HG03108 (cell line): ENCODE data around the gene WDFY4.
A peak's percentile ranks its signal among the peaks of the same experiment; 100 is the strongest.

Experiments
- ATAC-seq: cut with Tn5 transposase; IDR thresholded peaks from one replicate; pipeline ENCODE4 v1.9.1; 2021; ENCODE audit warnings: moderate library complexity; ENCODE audit not compliant: unreplicated experiment

The WDFY4 gene

GRCh38 chr10:48685731-48686130 lies 1.1 kb downstream of the WDFY4 start:
- no peak for ATAC-seq

- no peak for ATAC-seq
Measured at GRCh38 chr10:48690791-48691660, 6.4 kb downstream of the WDFY4 start.

GRCh38 chr10:48691812-48692528 lies 7.3 kb downstream of the WDFY4 start:
- no peak for ATAC-seq

DNA sequence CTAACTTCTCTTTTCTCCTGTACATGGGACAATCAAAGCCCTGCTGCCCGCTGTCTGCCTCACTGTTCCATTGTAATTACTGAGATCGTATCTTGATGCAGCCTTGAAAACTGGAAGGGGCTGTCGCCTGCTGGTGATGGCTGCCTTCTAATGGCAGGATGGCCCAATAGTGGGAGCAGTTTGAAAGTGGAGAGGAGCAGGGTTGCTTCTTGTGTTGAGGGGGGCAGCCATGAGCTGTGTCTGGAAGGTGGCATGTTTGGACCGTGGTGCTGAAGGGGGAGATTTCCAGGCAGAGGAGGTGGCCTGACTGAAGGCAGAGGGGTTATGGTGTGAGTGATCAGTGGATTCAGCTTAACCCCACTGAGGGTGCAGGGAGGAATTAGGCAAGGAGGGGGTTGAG lies 8.1 kb downstream of the WDFY4 start:
- no peak for ATAC-seq

- ATAC-seq: no peak
Measured at GRCh38 chr10:48693206-48693605, 8.5 kb downstream of the WDFY4 start.

DNA sequence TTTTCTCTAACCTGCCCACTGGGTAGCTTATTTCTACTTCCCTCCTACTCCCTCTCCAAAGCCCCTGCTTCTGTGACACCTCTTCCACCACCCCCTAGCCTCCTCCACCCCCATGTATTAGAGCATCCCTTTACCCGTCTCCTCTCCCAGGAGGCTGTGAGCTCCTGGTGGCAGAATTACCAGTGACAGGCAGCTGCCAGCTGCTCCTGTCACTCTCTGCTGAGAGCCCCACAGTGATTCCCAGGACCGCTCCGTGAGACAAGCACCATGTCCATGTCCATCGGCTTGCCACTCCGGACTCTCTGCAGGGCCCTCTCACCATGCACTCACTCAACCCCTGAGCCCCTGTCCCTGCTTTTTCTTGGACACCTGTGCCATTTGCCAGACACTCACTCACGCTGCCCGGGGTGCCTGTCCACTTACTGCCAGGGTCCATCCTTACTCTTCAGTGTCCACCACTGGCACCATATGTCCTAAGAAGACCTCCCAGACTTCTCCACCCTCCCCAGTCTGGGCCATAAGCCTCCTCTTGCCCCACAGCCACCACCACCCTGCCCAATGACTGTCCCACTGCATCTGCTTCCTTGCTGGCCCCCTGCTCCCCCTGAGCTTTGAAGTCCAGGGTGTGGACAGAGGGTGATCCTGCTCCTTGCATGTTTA lies 9.8 kb downstream of the WDFY4 start:
- ATAC-seq: no peak

DNA sequence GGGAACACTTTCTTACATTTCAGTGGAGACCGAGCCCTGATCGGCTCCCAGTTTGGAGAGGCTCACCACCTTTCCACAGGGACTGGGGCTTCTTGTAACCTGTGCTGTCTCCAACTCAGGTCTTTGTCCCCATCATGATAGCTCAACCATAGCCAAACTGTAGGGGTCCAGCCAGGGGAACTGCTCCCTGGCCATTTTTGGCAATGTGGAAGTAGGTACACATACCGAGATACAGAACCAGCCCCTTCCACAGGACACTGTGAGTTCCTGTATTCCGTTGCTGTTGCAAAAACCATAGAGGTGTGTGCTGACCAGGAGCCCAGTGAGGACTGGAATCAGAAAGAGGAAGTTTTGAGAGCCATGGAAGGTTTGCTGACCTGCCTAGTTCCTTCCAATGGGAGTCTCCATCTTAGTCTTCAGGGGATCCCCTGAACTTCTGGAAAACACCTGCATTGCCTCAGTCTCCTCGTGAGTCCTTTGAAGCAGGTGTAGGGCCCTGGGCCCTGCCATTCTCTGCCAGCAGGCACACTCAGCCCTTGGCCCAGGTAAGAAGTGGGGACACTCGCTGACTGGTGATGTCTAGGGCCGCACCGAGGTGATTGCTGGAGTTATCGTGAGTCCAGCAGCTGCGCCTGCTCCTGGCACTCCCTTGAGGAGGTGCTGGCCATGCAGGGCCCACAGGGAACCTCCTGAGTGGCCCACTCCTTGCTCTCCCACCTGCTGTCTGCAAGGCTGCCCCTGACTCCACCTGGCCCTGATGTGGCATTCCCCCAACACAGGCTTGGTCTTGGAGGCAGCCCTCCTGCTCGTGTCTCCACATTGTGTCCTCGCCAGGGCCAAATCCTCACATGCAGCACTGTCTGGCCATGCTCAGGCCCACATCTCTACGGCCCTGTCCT lies 11.2 kb downstream of the WDFY4 start:
- ATAC-seq: no peak

DNA sequence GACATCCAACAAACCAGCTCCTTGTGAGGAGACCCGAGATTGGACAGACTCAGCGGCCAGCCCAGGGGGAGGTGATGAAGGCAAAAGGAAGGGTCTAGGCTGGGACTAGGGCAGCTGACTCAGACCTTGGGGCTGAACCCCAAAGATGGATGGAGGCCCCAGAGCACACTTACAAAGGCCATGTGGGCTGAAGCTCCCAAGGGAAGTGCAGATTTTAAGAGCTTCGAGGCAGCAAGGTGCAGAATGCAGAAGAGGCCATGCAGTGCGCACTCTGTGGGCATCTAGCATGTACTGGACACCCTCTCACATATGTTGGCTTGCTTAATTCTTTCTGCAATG lies 11.8 kb downstream of the WDFY4 start:
- no peak for ATAC-seq

GRCh38 chr10:48697091-48697490 lies 12.4 kb downstream of the WDFY4 start:
- no peak for ATAC-seq

DNA sequence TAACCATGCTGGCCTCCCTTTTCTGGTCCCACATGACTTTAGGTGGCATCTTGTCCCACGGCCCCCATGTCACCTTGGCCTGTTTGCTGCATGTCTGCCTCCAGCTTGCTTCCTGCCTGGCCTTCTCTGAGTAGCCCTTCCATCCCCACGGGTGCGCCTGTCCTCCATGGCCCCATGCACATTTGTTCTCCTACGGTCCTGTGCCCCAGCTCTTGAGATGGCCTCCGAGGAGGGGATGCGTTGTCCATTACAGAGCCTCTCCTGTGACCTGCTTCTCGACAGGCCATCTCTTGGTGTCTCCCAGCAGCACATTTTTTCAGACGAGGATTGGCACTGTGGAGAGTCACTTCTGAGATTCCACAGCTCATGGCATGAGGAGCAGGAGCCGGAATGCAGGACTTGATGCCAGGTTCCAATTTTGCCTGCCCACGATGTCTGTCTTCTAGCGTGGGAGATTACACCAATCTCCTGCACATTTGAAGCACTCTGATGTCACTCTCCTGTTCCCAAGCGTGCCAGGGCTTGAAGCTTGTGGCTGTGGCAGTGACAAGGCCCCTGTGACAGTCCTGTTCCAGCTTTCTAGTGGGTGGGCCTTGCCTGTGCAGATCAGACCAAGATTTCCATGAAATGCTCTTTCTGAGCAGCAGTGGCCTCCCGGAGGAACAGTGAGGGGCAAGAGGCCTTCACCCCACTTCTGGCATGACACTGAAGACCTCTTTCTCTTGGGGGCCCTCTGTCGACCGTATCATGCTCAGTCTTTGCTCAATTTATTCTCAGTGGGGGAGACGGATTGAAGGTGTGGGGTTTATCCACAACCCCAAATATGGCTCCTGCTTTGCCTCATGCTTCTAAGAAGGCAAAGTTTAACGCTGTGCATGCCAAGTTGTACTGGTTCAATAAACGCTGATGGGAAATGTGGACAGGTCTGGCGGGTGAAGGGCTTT lies 13.4 kb downstream of the WDFY4 start:
- no peak for ATAC-seq

DNA sequence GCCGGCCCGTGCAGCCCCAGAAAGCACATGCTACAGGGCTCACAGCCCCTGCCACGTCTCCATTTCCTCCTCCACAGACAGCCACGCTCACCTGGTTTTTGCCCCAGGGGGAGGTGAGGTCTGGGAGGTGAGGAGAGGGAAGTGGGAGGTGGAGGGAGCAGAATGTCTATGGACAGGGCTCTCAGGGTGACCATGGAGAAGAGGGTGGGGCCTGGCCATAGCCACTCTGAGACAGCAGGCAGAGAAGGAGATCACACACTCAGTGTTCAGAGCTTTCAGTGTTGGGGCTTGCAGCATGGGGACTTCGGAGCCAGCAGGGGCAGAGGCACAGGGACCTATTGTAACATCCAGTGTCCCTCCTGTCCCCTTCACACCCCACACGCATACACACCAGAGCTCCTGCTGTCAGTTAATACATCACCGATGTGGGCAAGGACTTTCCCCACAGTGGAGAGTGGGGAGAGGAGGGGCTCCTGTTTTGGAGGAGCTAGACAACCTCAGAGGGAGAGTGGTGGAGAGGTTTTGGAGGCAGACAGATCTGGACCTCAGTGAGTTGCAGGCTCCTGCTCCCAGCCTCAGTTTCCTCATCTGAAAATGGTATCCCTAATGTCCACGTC lies 14.4 kb downstream of the WDFY4 start:
- ATAC-seq: peak; percentile 44

- ATAC-seq: no peak
Measured at GRCh38 chr10:48700071-48700470, 15.4 kb downstream of the WDFY4 start.

DNA sequence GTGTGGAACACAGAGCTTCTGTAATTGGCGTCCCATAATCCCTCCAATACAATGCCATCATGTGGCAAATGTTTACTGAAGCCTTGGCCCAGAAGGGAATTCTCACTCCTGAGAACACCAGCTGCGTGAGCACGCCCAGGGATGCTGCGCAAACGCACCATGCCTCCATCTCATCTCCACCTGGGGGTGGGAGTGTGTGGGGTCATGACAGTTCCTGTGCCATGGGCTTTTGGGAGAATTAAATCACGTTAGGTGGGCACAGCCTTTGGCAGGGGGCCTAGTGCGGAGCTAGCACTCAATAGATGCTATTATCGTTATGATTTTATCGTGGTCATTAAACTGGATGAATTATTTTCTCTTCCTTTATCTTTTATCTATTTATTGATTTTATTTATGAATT lies 15.8 kb downstream of the WDFY4 start:
- no peak for ATAC-seq

GRCh38 chr10:48701139-48701901 lies 16.6 kb downstream of the WDFY4 start:
- no peak for ATAC-seq

GRCh38 chr10:48701941-48702340 lies 17.3 kb downstream of the WDFY4 start:
- no peak for ATAC-seq

GRCh38 chr10:48703531-48704122 lies 19.0 kb downstream of the WDFY4 start:
- ATAC-seq: no peak

DNA sequence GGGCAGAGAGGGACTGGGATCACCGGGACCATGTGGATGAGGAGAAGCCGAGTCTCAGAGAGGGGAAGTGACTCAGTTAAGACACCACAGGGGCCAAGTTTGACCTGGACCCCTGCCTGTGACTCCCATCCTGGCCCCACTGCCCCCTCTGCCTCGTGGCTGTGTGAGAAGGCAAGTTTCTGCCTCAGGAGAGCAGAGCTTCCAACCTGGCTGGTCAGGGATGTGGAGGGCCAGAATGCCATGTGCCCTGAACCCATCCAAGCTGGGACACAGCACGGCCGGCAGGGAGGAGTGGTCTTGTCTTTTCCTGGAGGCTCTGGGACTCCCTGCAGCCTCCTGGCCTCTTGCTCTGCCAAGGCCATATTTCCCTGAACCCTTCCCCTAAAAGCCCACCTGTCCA lies 19.5 kb downstream of the WDFY4 start:
- ATAC-seq: no peak

DNA sequence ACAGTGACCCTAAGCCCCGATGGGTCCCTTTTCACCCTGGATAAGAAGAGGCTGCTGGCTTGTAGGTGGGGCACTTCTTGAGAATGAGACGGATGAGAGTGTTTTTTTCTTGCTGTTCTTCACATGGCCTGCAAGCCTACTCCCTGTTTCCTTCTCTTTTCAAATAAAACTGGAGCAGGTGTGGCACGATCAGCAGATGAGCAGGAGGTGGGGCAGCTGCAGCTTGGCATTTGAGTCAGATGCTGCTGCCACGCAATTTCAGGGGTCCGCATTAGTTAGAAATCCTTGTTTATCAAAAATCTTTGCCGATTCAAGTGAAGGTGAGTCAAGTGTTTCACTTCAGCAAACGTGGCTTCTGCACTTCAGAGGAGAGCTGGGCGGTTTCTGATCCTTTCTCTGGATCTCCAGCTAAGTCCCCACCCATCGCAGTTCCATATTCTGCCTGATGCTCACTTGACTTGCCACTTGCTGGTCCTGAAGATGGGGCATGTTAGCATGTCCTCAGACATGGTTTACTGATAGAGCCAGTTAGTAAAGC lies 20.8 kb downstream of the WDFY4 start:
- ATAC-seq: no peak
